Skin of body (tissue), 2 donors: ENCODE data around the gene SLC26A11. TPM values are rescaled to one million over a fixed set of nuclear protein-coding genes. Genes with fewer than 3 reads are reported as not detected.
"Not testable (repeated sequence)": the region's sequence is repeated elsewhere in the genome, so short reads cannot be mapped to it uniquely, and the experiment has no call there.

Source experiments
- DNase-seq: peaks from one replicate; lab custom pipeline; 2025; lab: John Stamatoyannopoulos, UW
- total RNA-seq: library from RNA; depleted of rRNA; stranded (reverse); fragments of >200 nt; gene quantifications from one replicate; pipeline ENCODE4 v1.2.3, GENCODE V29; 2014

The SLC26A11 gene
- total RNA-seq, 1 donor from 2014 or later: 6.4 TPM

GRCh38 chr17:80243526-80244433 is 23.6 kb downstream of the SLC26A11 start:
- DNase-seq: no peak

GRCh38 chr17:80244448-80244847 is 24.2 kb downstream of the SLC26A11 start:
- not testable (repeated sequence) for DNase-seq

DNA sequence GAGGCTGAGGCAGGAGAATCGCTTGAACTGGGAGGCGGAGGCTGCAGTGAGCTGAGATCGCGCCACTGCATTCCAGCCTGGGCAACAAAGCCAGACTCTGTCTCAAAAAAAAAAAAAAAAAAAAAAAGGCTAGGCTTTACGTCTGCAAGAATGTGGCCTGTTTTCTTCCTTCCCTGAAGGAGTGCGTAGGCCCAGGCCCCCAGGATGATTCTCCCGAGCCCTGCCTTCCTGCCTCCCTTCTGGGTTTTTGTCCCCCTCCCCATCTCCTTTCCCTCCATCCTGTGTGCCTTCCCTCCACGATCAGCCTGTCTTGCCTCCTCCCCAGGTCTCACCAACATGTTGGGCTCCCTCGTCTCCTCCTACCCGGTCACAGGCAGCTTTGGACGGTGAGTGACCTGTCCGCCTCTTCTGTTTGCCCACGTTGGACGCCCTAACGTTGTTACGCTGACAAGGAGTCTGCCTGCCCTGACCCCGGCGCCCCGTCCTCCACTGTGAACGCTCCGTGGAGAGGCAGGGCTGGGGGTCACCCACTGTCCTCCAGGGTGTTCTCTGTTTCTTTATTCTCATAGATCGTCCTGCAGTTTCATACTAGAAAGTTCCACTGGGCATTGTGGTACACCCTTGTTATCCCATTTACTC is 24.8 kb downstream of the SLC26A11 start:
- DNase-seq: no peak

DNA sequence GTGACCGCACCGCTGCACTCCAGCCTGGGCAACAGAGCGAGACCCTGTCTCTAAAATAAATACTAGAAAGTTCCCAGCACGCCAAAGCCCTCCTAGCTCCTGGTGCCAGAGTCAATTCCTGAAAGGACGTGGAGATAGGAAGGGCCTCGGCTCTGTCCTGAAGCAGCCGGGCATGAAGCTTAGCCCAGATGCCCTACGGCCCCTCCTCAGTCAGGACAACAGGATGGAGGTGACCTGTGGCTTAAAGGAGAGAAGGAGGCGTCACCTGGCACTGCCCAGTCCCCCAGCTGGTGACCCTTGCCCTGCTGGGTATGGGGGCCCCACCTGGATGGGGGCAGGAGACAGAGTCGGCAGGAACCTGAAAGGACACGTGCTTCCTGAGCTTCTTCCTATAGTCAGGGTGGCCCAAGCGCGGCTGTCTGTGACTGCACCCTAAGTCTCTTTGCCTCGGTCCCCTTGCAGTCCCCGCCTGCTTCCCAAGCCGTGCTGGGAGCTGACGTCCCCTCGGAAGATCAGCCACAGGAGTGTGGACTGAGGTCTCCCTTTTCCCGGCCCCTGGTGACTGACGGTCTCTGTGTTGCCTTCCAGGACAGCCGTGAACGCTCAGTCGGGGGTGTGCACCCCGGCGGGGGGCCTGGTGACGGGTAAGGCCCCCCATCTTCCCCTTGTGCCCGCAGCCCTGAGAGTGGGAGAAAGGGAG is 25.5 kb downstream of the SLC26A11 start:
- no peak for DNase-seq

- DNase-seq: no peak
Observed at GRCh38 chr17:80246266-80246681, 26.0 kb downstream of the SLC26A11 start.

GRCh38 chr17:80246726-80247125 is 26.5 kb downstream of the SLC26A11 start:
- DNase-seq: no peak

- DNase-seq: no peak
Observed at GRCh38 chr17:80247561-80247960, 27.3 kb downstream of the SLC26A11 start.

- no peak for DNase-seq
Observed at GRCh38 chr17:80248001-80248893, 28.0 kb downstream of the SLC26A11 start.

GRCh38 chr17:80248894-80249710 is 28.9 kb downstream of the SLC26A11 start:
- no peak for DNase-seq

DNA sequence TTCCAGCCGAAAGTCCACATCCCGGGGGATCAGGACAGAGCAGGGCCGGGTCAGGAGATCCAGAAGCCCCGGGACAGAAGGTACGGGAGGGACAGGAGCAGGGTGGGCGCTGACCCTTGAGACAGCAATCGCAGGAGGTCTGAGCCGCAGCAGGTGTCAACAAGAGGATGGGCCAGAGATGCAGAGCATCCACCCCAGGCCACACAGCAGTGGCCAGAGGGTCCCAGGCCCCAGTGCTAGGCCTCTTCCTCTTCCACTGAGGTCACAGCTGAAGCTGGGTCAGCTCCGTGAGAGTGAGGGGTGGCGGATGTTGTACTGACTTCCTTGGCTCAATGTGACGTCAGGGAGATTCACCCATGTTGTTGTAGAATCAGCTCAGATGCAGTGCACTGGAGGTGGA is 31.7 kb downstream of the SLC26A11 start:
- DNase-seq: no peak

DNA sequence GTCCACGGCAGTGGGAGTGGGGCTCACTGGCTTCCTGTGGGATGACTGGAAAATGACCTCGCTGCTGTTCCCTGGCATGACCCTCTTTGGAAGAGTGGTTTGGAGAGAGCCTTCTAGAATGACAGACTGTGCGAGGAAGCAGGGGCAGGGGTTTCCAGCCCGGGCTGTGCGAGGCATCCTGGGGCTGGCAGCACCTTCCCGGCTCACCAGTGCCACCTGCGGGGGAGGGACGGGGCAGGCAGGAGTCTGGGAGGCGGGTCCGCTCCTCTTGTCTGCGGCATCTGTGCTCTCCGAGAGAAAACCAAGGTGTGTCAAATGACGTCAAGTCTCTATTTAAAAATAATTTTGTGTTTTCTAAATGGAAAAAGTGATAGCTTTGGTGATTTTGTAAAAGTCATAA is 32.6 kb downstream of the SLC26A11 start:
- no peak for DNase-seq

DNA sequence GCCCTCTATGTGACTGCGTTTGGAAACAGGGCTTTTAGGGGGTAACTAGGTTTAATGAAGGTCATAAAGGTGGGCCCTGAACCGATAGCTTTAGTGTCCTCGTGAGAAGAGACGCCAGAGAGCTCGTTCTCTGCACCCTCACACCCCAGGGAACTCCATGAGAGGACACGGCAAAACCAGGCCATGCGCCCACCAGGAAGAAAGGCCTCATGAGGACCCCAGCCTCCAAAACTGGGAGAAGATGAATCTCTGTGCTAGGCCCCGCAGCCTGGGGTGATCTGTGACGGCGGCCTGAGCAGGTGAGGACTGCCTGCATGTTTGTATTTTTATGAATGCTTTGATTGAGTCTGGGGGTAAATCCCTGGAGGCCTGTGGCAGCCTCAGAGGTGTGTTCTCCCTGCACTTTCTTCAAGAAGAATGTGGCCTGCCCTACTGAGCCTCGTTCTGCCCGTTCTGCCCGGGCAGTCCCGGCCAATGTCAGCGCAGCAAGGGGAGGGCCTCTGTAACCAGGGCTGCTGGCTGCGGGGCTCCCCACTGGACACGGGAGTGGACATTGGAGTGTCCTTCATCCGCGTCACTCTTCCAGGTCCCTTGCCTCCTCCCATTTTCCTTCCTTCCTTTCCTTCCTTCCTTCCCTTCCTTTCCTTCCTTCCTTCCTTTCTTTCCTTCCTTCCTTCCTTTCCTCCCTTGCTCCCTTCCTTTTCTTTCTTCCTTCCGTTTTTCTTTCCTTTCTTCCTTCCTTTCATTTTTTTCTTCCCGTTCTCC is 33.6 kb downstream of the SLC26A11 start:
- no peak for DNase-seq

GRCh38 chr17:80254396-80255251 is 34.4 kb downstream of the SLC26A11 start:
- no peak for DNase-seq

DNA sequence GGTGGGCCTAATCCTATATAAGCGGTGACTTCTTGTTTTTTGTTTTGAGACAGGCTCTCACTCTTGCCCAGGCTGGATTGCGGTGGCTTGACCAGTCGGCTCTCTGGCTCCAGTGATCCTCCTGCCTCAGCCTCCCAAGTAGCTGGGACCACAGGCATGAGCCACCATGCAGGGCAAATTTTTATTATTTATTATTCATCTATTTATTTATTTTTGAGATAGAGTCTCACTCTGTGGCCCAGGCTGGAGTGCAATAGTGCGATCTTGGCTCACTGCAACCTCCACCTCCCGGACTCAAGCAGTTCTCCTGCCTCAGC is 35.8 kb downstream of the SLC26A11 start:
- DNase-seq: no peak

GRCh38 chr17:80257716-80258213 is 37.5 kb downstream of the SLC26A11 start:
- no peak for DNase-seq

GRCh38 chr17:80258296-80258695 is 38.1 kb downstream of the SLC26A11 start:
- DNase-seq: not testable (repeated sequence)

DNA sequence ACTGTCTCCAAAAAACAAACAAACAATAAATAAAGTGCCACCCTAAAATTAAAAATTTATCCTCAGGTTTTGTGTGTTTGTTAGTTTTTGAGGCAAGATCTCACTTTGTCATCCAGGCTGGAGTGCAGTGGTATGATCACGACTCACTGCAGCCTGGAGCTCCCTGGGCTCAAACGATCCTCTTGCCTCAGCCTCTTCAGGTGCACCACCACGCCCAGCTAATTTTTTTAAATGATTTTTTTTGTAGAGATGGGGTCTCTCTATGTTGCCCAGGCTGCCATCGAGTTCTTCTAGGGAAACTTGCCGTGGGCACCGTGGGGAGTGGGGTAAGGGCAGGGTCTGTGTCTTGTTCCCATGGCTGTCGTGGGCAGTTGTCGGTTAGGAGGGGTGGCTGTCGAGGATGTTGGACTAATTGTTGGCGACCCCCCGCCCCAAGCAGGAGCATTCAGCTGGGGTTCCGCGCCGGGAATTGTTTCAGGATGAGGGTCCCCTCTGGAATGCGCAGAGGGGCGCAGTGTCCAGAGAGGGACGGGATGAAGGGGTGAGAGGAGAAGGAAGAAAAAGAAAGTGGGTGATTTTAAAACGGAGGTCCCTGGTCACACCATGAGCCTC is 39.3 kb downstream of the SLC26A11 start:
- no peak for DNase-seq

GRCh38 chr17:80260069-80260535 is 39.9 kb downstream of the SLC26A11 start:
- no peak for DNase-seq
